Type B pancreatic cell (in vitro differentiated cells): Measurements from ENCODE around the gene AOPEP. TPM values are rescaled to one million over a fixed set of nuclear protein-coding genes. Genes with fewer than 3 reads are reported as not detected.

Source experiments
- DNase-seq: peaks from one replicate; pipeline ENCODE4 v3.0.0; 2021; ENCODE audit warnings: mixed read lengths; ENCODE audit not compliant: unreplicated experiment; ENCODE audit errors: extremely low spot score
- H3K27ac Mint-ChIP-seq: 2 replicates; pipeline ENCODE4 v1.8.0; 2021; ENCODE audit warnings: mild to moderate bottlenecking, mixed read lengths
- H3K27me3 Mint-ChIP-seq: 2 replicates; pipeline ENCODE4 v1.8.0; 2021; ENCODE audit warnings: mixed read lengths
- H3K36me3 Mint-ChIP-seq: 2 replicates; pipeline ENCODE4 v1.8.0; 2021; ENCODE audit warnings: mixed read lengths
- H3K4me1 Mint-ChIP-seq: one replicate; pipeline ENCODE4 v1.8.0; 2021; ENCODE audit warnings: mixed read lengths; ENCODE audit not compliant: unreplicated experiment
- H3K4me3 Mint-ChIP-seq: 2 replicates; pipeline ENCODE4 v1.8.0; 2021; ENCODE audit warnings: mild to moderate bottlenecking, mixed read lengths
- H3K9me3 Mint-ChIP-seq: 2 replicates; pipeline ENCODE4 v1.8.0; 2021; ENCODE audit warnings: mixed read lengths
- CTCF ChIP-seq: fragments of 200-600 bp; sonication (generic); conservative IDR thresholded peaks from 2 replicates; pipeline ENCODE4 v1.5.0; 2021; ENCODE audit warnings: antibody characterized with exemption, mild to moderate bottlenecking
- total RNA-seq: library from RNA; stranded (reverse); gene quantifications from 2 replicates; pipeline ENCODE4 v1.2.1, GENCODE V29; 2021; ENCODE audit warnings: low replicate concordance

AOPEP gene
- total RNA-seq, 1 donor from 2014 or later, result 89.3 TPM

- no peak for TF ChIP-seq CTCF
- H3K4me3 Mint-ChIP-seq, result peak overlapping the region; percentile 96
- H3K27ac Mint-ChIP-seq, result peak overlapping the region; percentile 94
- H3K36me3 Mint-ChIP-seq, result peaks cover 51% of the 10 kb centered on the region
- H3K27me3 Mint-ChIP-seq, result no peaks in the 10 kb centered on the region
- H3K4me1 Mint-ChIP-seq, result peaks cover 56% of the 10 kb centered on the region
- DNase-seq, result no peak
- H3K9me3 Mint-ChIP-seq, result no peaks in the 10 kb centered on the region
These were observed 281.8 kb downstream of the AOPEP start for GRCh38 chr9:95008151-95008771.

- TF ChIP-seq CTCF, result no peak
- H3K36me3 Mint-ChIP-seq, result peaks cover 54% of the 10 kb centered on the region
- no peak for DNase-seq
- H3K27ac Mint-ChIP-seq, result no peak overlapping the region
- peak overlapping the region; percentile 25 for H3K4me3 Mint-ChIP-seq
- no peaks in the 10 kb centered on the region for H3K9me3 Mint-ChIP-seq
- no peaks in the 10 kb centered on the region for H3K27me3 Mint-ChIP-seq
- peaks cover 55% of the 10 kb centered on the region for H3K4me1 Mint-ChIP-seq
These were observed 283.0 kb downstream of the AOPEP start for GRCh38 chr9:95009459-95009858.

- Mint-ChIP-seq H3K9me3 (no peaks in the 10 kb centered on the region), H3K4me3 (no peak overlapping the region), H3K27ac (no peak overlapping the region), H3K36me3 (peaks cover 62% of the 10 kb centered on the region), H3K27me3 (no peaks in the 10 kb centered on the region), H3K4me1 (peaks cover 62% of the 10 kb centered on the region)
- no peak for DNase-seq
- TF ChIP-seq CTCF, result no peak
These were observed 283.9 kb downstream of the AOPEP start for GRCh38 chr9:95010431-95010838.

- peaks cover 46% of the 10 kb centered on the region for H3K4me1 Mint-ChIP-seq
- peaks cover 47% of the 10 kb centered on the region for H3K36me3 Mint-ChIP-seq
- no peaks in the 10 kb centered on the region for H3K9me3 Mint-ChIP-seq
These were observed 285.7 kb downstream of the AOPEP start for GRCh38 chr9:95012035-95012708.

GRCh38 chr9:95012902-95013301 lies 286.4 kb downstream of the AOPEP start:
- no peak for TF ChIP-seq CTCF
- H3K4me3 Mint-ChIP-seq, result no peak overlapping the region

More at GRCh38 chr9:95012035-95012708, 285.7 kb downstream of the AOPEP start:
- Mint-ChIP-seq H3K4me3 (no peak overlapping the region), H3K27ac (no peak overlapping the region), H3K27me3 (no peaks in the 10 kb centered on the region)
- no peak for DNase-seq
- TF ChIP-seq CTCF, result no peak

More at GRCh38 chr9:95012902-95013301, 286.4 kb downstream of the AOPEP start:
- Mint-ChIP-seq H3K4me1 (peaks cover 44% of the 10 kb centered on the region), H3K27ac (no peak overlapping the region), H3K27me3 (no peaks in the 10 kb centered on the region), H3K9me3 (no peaks in the 10 kb centered on the region), H3K36me3 (peaks cover 46% of the 10 kb centered on the region)
- DNase-seq, result no peak
